Smooth muscle cell (in vitro differentiated cells): ENCODE data around the gene KCNIP1. TPM values are rescaled to one million over a fixed set of nuclear protein-coding genes. Genes with fewer than 3 reads are reported as not detected.

Experiments
- DNase-seq: peaks from one replicate; lab custom pipeline; 2025; ENCODE audit not compliant: unreplicated experiment; lab: John Stamatoyannopoulos, UW
- H2AFZ ChIP-seq: fragments of 200-600 bp; sonication (generic); 2 replicates; pipeline ENCODE4 v1.6.0; 2016; ENCODE audit warnings: antibody characterized with exemption, low read depth, mild to moderate bottlenecking
- H3F3A ChIP-seq: fragments of 200-600 bp; sonication (generic); 2 replicates; pipeline ENCODE4 v1.6.0; 2017; ENCODE audit warnings: antibody characterized with exemption, low read depth
- H3K27ac ChIP-seq: fragments of 200-600 bp; sonication (generic); 2 replicates; pipeline ENCODE4 v1.5.1; 2016; ENCODE audit warnings: low read depth, mild to moderate bottlenecking
- H3K27me3 ChIP-seq: fragments of 200-600 bp; sonication (generic); 2 replicates; pipeline ENCODE4 v1.6.1; 2016; ENCODE audit warnings: low read depth, mild to moderate bottlenecking
- H3K36me3 ChIP-seq: fragments of 200-600 bp; sonication (generic); 2 replicates; pipeline ENCODE4 v1.5.1; 2016; ENCODE audit warnings: low read depth
- H3K4me1 ChIP-seq: fragments of 200-600 bp; sonication (generic); 2 replicates; pipeline ENCODE4 v1.5.1; 2016; ENCODE audit warnings: low read depth
- H3K4me2 ChIP-seq: fragments of 200-600 bp; sonication (generic); 2 replicates; pipeline ENCODE4 v1.6.0; 2016; ENCODE audit warnings: mild to moderate bottlenecking
- H3K4me3 ChIP-seq: fragments of 200-600 bp; sonication (generic); 2 replicates; pipeline ENCODE4 v1.5.1; 2016; ENCODE audit warnings: mild to moderate bottlenecking
- H3K79me2 ChIP-seq: fragments of 200-600 bp; sonication (generic); 2 replicates; pipeline ENCODE4 v1.6.0; 2016; ENCODE audit warnings: low read depth, mild to moderate bottlenecking
- H3K9ac ChIP-seq: fragments of 200-600 bp; sonication (generic); 2 replicates; pipeline ENCODE4 v1.6.0; 2016; ENCODE audit warnings: low read depth
- H3K9me3 ChIP-seq: fragments of 200-600 bp; sonication (generic); replicated peaks from 2 replicates; pipeline ENCODE4 v1.5.1; 2016; ENCODE audit warnings: low read depth
- H4K20me1 ChIP-seq: fragments of 200-600 bp; sonication (generic); 2 replicates; pipeline ENCODE4 v1.6.0; 2016; ENCODE audit warnings: low read depth
- CTCF ChIP-seq: fragments of 200-600 bp; sonication (generic); IDR thresholded peaks from 2 replicates; pipeline ENCODE4 v1.5.1; 2017; ENCODE audit warnings: borderline replicate concordance, mild to moderate bottlenecking, antibody characterized with exemption; ENCODE audit not compliant: insufficient read depth, poor library complexity, severe bottlenecking
- WGBS: methylation state at CpG from one replicate; pipeline ENCODE4 v1.1.7; 2016; ENCODE audit warnings: low lambda C conversion rate; 5-methylcytosine and 5-hydroxymethylcytosine counted together
- polyA plus RNA-seq: library from polyadenylated mRNA; unstranded; fragments of >200 nt; fragmentation: Nextera tagmentation; extraction: Ambion mirVana; gene quantifications from 2 replicates; pipeline ENCODE4 v1.2.1, GENCODE V29; 2016
- total RNA-seq: library from RNA; depleted of rRNA; stranded (reverse); fragments of >200 nt; gene quantifications from 2 replicates; pipeline ENCODE4 v1.2.3, GENCODE V29; 2014

The KCNIP1 gene
- total and polyA plus RNA-seq, 2 experiments from 2014 or later = 0.50 TPM; not detected in 1

DNA sequence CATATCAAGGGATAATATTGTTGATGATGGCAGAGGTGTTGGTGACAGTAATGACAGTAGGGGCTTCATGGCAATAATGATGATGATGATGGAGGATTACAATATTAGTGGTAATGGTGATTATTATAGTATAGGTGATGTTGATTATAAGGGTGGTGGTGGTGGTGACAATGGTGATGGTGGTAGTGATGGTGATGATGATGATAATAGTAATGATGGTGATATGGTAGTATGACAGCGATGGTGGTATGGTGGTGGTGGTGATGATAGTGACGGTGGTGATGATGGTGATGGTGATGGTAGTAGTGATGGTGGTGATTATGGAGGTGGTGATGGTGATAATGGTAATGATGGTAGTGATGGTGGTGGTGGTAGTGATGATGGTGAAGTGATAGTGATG is 13.6 kb downstream of the KCNIP1 start:
- Histone ChIP-seq H3K27me3 (peaks cover 39% of the 10 kb centered on the region), H3K36me3 (no peaks in the 10 kb centered on the region), H3K4me1 (no peaks in the 10 kb centered on the region), H3K9me3 (no peaks in the 10 kb centered on the region), H3K79me2 (no peaks in the 10 kb centered on the region), H3K4me3 (no peak overlapping the region), H3K9ac (no peak overlapping the region), H2AFZ (no peak overlapping the region), H3F3A (no peaks in the 10 kb centered on the region), H3K27ac (no peak overlapping the region), H4K20me1 (no peaks in the 10 kb centered on the region), H3K4me2 (no peak overlapping the region)
- TF ChIP-seq CTCF = no peak
- WGBS = 95% methylated on average over 2 of the region's 2 CpGs
- no peak for DNase-seq

GRCh38 chr5:170518277-170518676 is 14.5 kb downstream of the KCNIP1 start:
- TF ChIP-seq CTCF = no peak
- H2AFZ ChIP-seq = no peak overlapping the region
- H3K4me1 ChIP-seq = no peaks in the 10 kb centered on the region
- H3K36me3 ChIP-seq = no peaks in the 10 kb centered on the region
- H3F3A ChIP-seq = no peaks in the 10 kb centered on the region
- no peak overlapping the region for H3K4me3 ChIP-seq
- H3K9me3 ChIP-seq = no peaks in the 10 kb centered on the region
- no peak overlapping the region for H3K4me2 ChIP-seq
- no peak for DNase-seq
- H3K27me3 ChIP-seq = peaks cover 39% of the 10 kb centered on the region
- H3K79me2 ChIP-seq = no peaks in the 10 kb centered on the region
- no peak overlapping the region for H3K9ac ChIP-seq
- 84% methylated on average over 5 of the region's 5 CpGs for WGBS
- H3K27ac ChIP-seq = no peak overlapping the region
- H4K20me1 ChIP-seq = no peaks in the 10 kb centered on the region

DNA sequence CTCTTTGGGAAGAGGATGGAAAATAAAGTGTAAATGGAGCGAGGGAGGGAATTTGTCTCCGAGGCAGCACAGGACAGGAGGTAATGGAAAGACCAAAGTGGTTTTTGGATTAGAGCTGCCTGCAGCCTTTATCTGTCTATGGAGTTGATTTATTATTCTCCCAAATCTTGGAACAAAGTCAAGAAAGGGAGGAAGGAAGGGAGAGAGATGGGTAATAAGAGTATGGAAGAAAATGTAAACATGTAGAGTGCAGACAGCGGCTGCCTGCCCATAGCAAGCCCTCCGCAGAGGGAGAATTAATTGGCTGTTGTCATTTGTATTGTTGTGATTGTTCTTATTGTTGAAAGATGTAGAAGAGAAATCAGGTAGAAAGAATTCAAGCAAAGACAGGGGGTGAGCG is 15.7 kb downstream of the KCNIP1 start:
- H3F3A ChIP-seq = no peaks in the 10 kb centered on the region
- no peaks in the 10 kb centered on the region for H3K4me1 ChIP-seq
- WGBS = 86% methylated on average over 5 of the region's 5 CpGs
- no peaks in the 10 kb centered on the region for H4K20me1 ChIP-seq
- H3K27ac ChIP-seq = no peak overlapping the region
- H2AFZ ChIP-seq = no peak overlapping the region
- no peak for DNase-seq
- no peak overlapping the region for H3K9ac ChIP-seq
- no peak for TF ChIP-seq CTCF
- H3K27me3 ChIP-seq = peaks cover 44% of the 10 kb centered on the region
- H3K4me3 ChIP-seq = no peak overlapping the region
- no peaks in the 10 kb centered on the region for H3K9me3 ChIP-seq
- H3K4me2 ChIP-seq = no peak overlapping the region
- H3K36me3 ChIP-seq = no peaks in the 10 kb centered on the region
- no peaks in the 10 kb centered on the region for H3K79me2 ChIP-seq

DNA sequence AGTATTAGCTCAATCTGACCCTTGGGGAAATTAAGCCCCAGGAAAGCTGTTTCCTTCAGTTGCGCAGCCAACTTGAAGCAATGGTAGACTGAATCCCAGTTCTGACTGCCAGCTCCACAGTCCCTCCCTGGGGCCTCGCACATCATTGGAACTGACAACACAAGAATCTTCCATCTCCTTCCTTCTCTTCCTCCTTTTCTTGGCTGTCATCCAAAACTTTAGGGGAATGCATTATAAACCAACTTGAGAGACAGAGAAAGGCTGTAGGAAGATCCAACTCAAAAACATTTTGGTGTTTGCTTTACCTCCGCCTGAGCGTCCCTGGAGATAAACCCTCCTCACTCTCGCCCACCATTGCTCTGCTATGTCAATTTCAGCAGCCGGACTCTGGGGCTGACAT is 16.6 kb downstream of the KCNIP1 start:
- no peaks in the 10 kb centered on the region for H3K4me1 ChIP-seq
- H3K36me3 ChIP-seq = no peaks in the 10 kb centered on the region
- DNase-seq = no peak
- H4K20me1 ChIP-seq = no peaks in the 10 kb centered on the region
- WGBS = 93% methylated on average over 6 of the region's 6 CpGs
- H2AFZ ChIP-seq = no peak overlapping the region
- H3K27ac ChIP-seq = no peak overlapping the region
- no peaks in the 10 kb centered on the region for H3F3A ChIP-seq
- H3K9ac ChIP-seq = no peak overlapping the region
- H3K27me3 ChIP-seq = peaks cover 46% of the 10 kb centered on the region
- H3K9me3 ChIP-seq = no peaks in the 10 kb centered on the region
- H3K4me3 ChIP-seq = no peak overlapping the region
- H3K79me2 ChIP-seq = no peaks in the 10 kb centered on the region
- TF ChIP-seq CTCF = no peak
- H3K4me2 ChIP-seq = no peak overlapping the region
